ENCODE results near the gene WDFY3. TPM values are rescaled to one million over a fixed set of nuclear protein-coding genes. Genes with fewer than 3 reads are reported as not detected.

Gene WDFY3
- total RNA-seq, 3 donors from 2014 or later: 119 to 156 (median 125) TPM

DNA sequence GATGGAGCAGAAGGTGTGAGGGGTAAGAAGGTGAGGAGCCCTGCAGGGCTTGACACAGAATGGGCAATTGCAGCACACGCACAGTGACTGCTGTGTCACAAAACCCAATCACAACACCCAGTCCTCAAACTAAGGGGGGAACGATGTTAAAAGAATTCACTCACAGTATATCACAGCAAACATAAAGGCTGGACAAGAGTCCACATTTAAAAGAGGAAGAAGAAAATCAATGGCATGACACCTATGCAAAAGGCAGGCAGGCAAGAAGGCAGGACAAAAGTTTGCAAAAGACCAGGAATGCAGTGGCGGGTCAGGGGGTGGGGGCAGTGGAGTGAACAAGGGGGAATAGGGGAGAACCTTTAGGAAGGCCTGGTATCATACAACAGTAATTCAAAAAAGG, 305.9 kb downstream of the WDFY3 start:
- peaks cover 0 to 6% of the 10 kb centered on the region in 2 donors for H3K9me3 ChIP-seq
- H3K36me3 ChIP-seq: no peaks in the 10 kb centered on the region
- intact Hi-C loops (cut with DNase I; ENCODE audit: low total_unique reads): no loop called here
- DNase-seq (ENCODE audit: low spot score in 2 of 2): no peak
- H3K4me3 ChIP-seq: no peak overlapping the region
- no peak overlapping the region for H3K27ac ChIP-seq
- H3K4me1 ChIP-seq: no peaks in the 10 kb centered on the region
- no peaks in the 10 kb centered on the region for H3K27me3 ChIP-seq
- TF ChIP-seq CTCF (IDR thresholded peaks at IDR 0.05) (no peak), POLR2A (IDR thresholded peaks at IDR 0.05) (no peak), POLR2AphosphoS5 (IDR thresholded peaks at IDR 0.05) (no peak)

GRCh38 chr4:84652478-84652877, 314.0 kb downstream of the WDFY3 start:
- Histone ChIP-seq H3K27ac (no peak overlapping the region), H3K27me3 (no peaks in the 10 kb centered on the region), H3K36me3 (no peaks in the 10 kb centered on the region), H3K4me1 (no peaks in the 10 kb centered on the region), H3K9me3 (no peaks in the 10 kb centered on the region), H3K4me3 (no peak overlapping the region)
- DNase-seq (ENCODE audit: low spot score in 2 of 2): no peak
- intact Hi-C loops (cut with DNase I; ENCODE audit: low total_unique reads): no loop called here
- TF ChIP-seq CTCF (IDR thresholded peaks at IDR 0.05): no peak

- TF ChIP-seq POLR2AphosphoS5 (IDR thresholded peaks at IDR 0.05) (no peak), POLR2A (IDR thresholded peaks at IDR 0.05) (no peak), CTCF (IDR thresholded peaks at IDR 0.05) (no peak)
- H3K4me3 ChIP-seq: no peak overlapping the region
- H3K27me3 ChIP-seq: no peaks in the 10 kb centered on the region
- H3K4me1 ChIP-seq: no peaks in the 10 kb centered on the region
- H3K9me3 ChIP-seq: no peaks in the 10 kb centered on the region
- no peak overlapping the region for H3K27ac ChIP-seq
- no peak for DNase-seq (ENCODE audit: low spot score in 2 of 2)
- intact Hi-C loops (cut with DNase I; ENCODE audit: low total_unique reads): no loop called here
- no peaks in the 10 kb centered on the region for H3K36me3 ChIP-seq
These were observed 315.0 kb downstream of the WDFY3 start for GRCh38 chr4:84651499-84651898.

DNA sequence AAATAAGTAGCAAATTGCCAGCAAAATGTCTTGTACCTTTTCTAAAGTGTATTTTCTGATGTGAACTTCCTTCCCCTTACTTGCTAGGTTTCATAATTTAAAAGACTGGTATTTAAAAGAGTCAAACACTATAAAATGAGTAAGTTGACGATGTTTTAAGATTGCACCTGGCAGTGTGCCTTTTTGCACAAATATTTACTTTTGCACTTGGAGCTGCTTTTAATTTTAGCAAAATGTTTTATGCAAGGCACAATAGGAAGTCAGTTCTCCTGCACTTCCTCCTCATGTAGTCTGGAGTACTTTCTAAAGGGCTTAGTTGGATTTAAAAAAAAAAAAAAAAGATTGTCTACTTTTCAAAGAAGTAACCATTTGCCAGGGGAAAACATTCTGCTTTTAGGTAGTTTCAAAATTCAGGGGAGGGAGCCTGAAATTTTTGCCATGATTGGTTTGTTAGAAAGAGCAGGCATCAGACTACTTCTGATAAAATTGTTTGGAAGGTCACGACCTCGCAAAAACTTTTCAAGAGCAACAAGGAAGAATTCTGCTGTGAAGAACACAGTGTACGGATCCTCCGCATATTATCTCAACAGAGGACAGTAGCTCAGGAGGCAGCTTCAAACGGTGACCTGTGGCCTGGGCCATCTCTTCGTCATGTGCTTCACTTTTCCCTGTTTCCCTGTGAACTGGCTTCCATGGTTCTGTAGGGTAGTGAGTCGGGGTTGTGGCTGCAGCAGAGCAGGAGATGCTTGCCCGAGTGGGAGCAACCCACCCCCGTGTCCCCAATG, 317.4 kb downstream of the WDFY3 start:
- no peaks in the 10 kb centered on the region for H3K9me3 ChIP-seq
- TF ChIP-seq CTCF (IDR thresholded peaks at IDR 0.05): no peak
- no peaks in the 10 kb centered on the region for H3K4me1 ChIP-seq
- no peak for DNase-seq (ENCODE audit: low spot score in 2 of 2)
- no peaks in the 10 kb centered on the region for H3K27me3 ChIP-seq
- no peaks in the 10 kb centered on the region for H3K36me3 ChIP-seq
- H3K4me3 ChIP-seq: no peak overlapping the region
- H3K27ac ChIP-seq: no peak overlapping the region
- intact Hi-C loops (cut with DNase I; ENCODE audit: low total_unique reads): no loop called here

- no peak overlapping the region for H3K4me3 ChIP-seq
- intact Hi-C loops (cut with DNase I; ENCODE audit: low total_unique reads): no loop called here
- H3K27ac ChIP-seq: no peak overlapping the region
- no peak for TF ChIP-seq POLR2A (IDR thresholded peaks at IDR 0.05)
- no peak for TF ChIP-seq POLR2AphosphoS5 (IDR thresholded peaks at IDR 0.05)
- TF ChIP-seq CTCF (IDR thresholded peaks at IDR 0.05): no peak
- no peaks in the 10 kb centered on the region for H3K36me3 ChIP-seq
- H3K27me3 ChIP-seq: no peaks in the 10 kb centered on the region
- H3K9me3 ChIP-seq: no peaks in the 10 kb centered on the region
- H3K4me1 ChIP-seq: no peaks in the 10 kb centered on the region
- DNase-seq (ENCODE audit: low spot score in 2 of 2): no peak
These were observed 318.3 kb downstream of the WDFY3 start for GRCh38 chr4:84648178-84648577.
